SK-N-SH treated with all-trans-retinoic acid at 6 μM for 48 hours (cell line): ENCODE results near the gene TK1.

Experiments
- CSDC2 ChIP-seq: fragments of 250-450 bp; sonication (Bioruptor Pico); IDR thresholded peaks from 2 replicates; pipeline ENCODE4 v1.5.0; 2020; ENCODE audit warnings: mild to moderate bottlenecking, moderate library complexity
- GLIS3 ChIP-seq: fragments of 250-450 bp; sonication (Bioruptor Pico); IDR thresholded peaks from 2 replicates; pipeline ENCODE4 v1.5.0; 2020; ENCODE audit warnings: mild to moderate bottlenecking, moderate library complexity
- ISL1 ChIP-seq: fragments of 250-450 bp; sonication (Bioruptor Pico); IDR thresholded peaks from 2 replicates; pipeline ENCODE4 v2.1.2; 2022; ENCODE audit warnings: mild to moderate bottlenecking, moderate library complexity
- OSR1 ChIP-seq: fragments of 250-450 bp; sonication (Bioruptor Pico); IDR thresholded peaks from 2 replicates; pipeline ENCODE4 v1.8.0; 2022; ENCODE audit warnings: moderate library complexity, mild to moderate bottlenecking, inconsistent platforms
- RARB ChIP-seq: fragments of 250-450 bp; sonication (Bioruptor Pico); IDR thresholded peaks from 2 replicates; pipeline ENCODE4 v1.8.0; 2021; ENCODE audit warnings: mild to moderate bottlenecking, moderate library complexity
- SNAI2 ChIP-seq: fragments of 250-450 bp; sonication (Bioruptor Pico); IDR thresholded peaks from 2 replicates; pipeline ENCODE4 v1.5.0; 2020; ENCODE audit warnings: mild to moderate bottlenecking, moderate library complexity
- ZFP3 ChIP-seq: fragments of 250-450 bp; sonication (Bioruptor Pico); IDR thresholded peaks from 2 replicates; pipeline ENCODE4 v1.5.0; 2020; ENCODE audit warnings: mild to moderate bottlenecking, moderate library complexity
- ZFP30 ChIP-seq: fragments of 450-650 bp; formaldehyde crosslinking; IDR thresholded peaks from 2 replicates; pipeline ENCODE4 v1.5.0; 2022; ENCODE audit warnings: mild to moderate bottlenecking, moderate library complexity
- ZNF70 ChIP-seq: fragments of 450-650 bp; formaldehyde crosslinking; IDR thresholded peaks from 2 replicates; pipeline ENCODE4 v1.5.0; 2020; ENCODE audit warnings: mild to moderate bottlenecking, moderate library complexity
- ZNF8 ChIP-seq: fragments of 450-650 bp; formaldehyde crosslinking; IDR thresholded peaks from 2 replicates; pipeline ENCODE4 v1.5.0; 2020; ENCODE audit warnings: mild to moderate bottlenecking, moderate library complexity
- TF ChIP-seq, protein P1 (sequence below): fragments of 250-450 bp; sonication (Bioruptor Pico); IDR thresholded peaks from 2 replicates; pipeline ENCODE4 v1.5.1; 2021; ENCODE audit warnings: mild to moderate bottlenecking, moderate library complexity
- TF ChIP-seq, protein P2 (sequence below): fragments of 250-450 bp; sonication (Bioruptor Pico); IDR thresholded peaks from 2 replicates; pipeline ENCODE4 v1.8.0; 2020; ENCODE audit warnings: mild to moderate bottlenecking, moderate library complexity, borderline replicate concordance
- TF ChIP-seq, protein P3 (sequence below): fragments of 250-450 bp; sonication (Bioruptor Pico); IDR thresholded peaks from 2 replicates; pipeline ENCODE4 v1.8.0; 2021; ENCODE audit warnings: low read depth, mild to moderate bottlenecking, moderate library complexity, borderline replicate concordance
- TF ChIP-seq, protein P4 (sequence below): fragments of 250-450 bp; sonication (Bioruptor Pico); IDR thresholded peaks from 2 replicates; pipeline ENCODE4 v1.5.1; 2020; ENCODE audit warnings: low read depth, mild to moderate bottlenecking, moderate library complexity

DNA sequence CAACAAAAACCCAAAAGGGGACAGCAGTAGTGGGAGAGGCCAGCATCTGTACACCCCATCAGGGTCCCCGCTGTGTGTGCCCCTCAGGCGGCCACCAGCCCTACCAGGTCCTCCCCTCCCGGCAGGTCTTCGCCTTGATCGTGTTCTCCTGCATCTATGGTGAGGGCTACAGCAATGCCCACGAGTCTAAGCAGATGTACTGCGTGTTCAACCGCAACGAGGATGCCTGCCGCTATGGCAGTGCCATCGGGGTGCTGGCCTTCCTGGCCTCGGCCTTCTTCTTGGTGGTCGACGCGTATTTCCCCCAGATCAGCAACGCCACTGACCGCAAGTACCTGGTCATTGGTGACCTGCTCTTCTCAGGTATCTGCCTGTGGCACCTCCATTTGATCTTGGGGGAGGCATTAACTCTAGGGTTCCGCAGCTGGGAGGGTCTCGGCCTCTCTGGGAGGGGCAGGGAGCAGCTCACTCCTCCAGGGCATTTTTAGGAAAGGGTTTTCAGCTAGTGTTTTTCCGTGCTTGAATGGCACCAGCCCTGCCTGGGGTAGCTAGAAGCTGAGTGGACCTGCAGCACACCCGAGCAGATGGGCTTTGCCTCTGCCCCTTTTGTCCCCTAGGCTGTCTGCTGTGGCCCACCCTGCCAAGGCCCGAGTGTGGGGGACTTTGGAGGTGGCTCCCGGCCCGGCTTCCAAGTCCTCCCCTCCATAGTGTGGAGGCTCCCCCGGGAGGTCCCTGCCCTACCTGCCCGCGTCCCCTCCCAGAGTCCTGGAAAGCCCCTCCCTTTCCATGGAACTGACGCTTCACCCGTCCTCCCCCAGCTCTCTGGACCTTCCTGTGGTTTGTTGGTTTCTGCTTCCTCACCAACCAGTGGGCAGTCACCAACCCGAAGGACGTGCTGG, 15.9 kb downstream of the TK1 start:
- TF ChIP-seq SNAI2 (no peak), RARB (CRISPR knock-in tag) (no peak), GLIS3 (no peak), CSDC2 (CRISPR knock-in tag) (no peak), ZFP30 (CRISPR knock-in tag) (no peak), ZNF8 (CRISPR knock-in tag) (no peak), OSR1 (CRISPR knock-in tag) (no peak), ZNF70 (CRISPR knock-in tag) (no peak), ISL1 (CRISPR knock-in tag) (no peak), ZFP3 (no peak)
- TF ChIP-seq, protein P1, sequence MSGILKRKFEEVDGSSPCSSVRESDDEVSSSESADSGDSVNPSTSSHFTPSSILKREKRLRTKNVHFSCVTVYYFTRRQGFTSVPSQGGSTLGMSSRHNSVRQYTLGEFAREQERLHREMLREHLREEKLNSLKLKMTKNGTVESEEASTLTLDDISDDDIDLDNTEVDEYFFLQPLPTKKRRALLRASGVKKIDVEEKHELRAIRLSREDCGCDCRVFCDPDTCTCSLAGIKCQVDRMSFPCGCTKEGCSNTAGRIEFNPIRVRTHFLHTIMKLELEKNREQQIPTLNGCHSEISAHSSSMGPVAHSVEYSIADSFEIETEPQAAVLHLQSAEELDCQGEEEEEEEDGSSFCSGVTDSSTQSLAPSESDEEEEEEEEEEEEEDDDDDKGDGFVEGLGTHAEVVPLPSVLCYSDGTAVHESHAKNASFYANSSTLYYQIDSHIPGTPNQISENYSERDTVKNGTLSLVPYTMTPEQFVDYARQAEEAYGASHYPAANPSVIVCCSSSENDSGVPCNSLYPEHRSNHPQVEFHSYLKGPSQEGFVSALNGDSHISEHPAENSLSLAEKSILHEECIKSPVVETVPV (CRISPR knock-in tag), result no peak
- TF ChIP-seq, protein P2, sequence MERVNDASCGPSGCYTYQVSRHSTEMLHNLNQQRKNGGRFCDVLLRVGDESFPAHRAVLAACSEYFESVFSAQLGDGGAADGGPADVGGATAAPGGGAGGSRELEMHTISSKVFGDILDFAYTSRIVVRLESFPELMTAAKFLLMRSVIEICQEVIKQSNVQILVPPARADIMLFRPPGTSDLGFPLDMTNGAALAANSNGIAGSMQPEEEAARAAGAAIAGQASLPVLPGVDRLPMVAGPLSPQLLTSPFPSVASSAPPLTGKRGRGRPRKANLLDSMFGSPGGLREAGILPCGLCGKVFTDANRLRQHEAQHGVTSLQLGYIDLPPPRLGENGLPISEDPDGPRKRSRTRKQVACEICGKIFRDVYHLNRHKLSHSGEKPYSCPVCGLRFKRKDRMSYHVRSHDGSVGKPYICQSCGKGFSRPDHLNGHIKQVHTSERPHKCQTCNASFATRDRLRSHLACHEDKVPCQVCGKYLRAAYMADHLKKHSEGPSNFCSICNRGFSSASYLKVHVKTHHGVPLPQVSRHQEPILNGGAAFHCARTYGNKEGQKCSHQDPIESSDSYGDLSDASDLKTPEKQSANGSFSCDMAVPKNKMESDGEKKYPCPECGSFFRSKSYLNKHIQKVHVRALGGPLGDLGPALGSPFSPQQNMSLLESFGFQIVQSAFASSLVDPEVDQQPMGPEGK (CRISPR knock-in tag), result no peak
- TF ChIP-seq, protein P3, sequence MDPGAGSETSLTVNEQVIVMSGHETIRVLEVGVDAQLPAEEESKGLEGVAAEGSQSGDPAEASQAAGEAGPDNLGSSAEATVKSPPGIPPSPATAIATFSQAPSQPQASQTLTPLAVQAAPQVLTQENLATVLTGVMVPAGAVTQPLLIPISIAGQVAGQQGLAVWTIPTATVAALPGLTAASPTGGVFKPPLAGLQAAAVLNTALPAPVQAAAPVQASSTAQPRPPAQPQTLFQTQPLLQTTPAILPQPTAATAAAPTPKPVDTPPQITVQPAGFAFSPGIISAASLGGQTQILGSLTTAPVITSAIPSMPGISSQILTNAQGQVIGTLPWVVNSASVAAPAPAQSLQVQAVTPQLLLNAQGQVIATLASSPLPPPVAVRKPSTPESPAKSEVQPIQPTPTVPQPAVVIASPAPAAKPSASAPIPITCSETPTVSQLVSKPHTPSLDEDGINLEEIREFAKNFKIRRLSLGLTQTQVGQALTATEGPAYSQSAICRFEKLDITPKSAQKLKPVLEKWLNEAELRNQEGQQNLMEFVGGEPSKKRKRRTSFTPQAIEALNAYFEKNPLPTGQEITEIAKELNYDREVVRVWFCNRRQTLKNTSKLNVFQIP (CRISPR knock-in tag), result no peak
- TF ChIP-seq, protein P4, sequence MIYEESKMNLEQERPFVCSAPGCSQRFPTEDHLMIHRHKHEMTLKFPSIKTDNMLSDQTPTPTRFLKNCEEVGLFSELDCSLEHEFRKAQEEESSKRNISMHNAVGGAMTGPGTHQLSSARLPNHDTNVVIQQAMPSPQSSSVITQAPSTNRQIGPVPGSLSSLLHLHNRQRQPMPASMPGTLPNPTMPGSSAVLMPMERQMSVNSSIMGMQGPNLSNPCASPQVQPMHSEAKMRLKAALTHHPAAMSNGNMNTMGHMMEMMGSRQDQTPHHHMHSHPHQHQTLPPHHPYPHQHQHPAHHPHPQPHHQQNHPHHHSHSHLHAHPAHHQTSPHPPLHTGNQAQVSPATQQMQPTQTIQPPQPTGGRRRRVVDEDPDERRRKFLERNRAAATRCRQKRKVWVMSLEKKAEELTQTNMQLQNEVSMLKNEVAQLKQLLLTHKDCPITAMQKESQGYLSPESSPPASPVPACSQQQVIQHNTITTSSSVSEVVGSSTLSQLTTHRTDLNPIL (CRISPR knock-in tag), result no peak
